ENCODE results near the gene ZNF470. TPM values are rescaled to one million over a fixed set of nuclear protein-coding genes. Genes with fewer than 3 reads are reported as not detected.
A peak's percentile ranks its signal among the peaks of the same experiment; 100 is the strongest.

ZNF470 gene
- total RNA-seq (2016; rRNA removed; fragmentation: Illumina TruSeq; extraction: Trizol): not detected in 2 replicates
- not detected in 2 replicates for total RNA-seq (2016; cell fraction: cytosol; rRNA removed; fragmentation: Illumina TruSeq; extraction: Trizol; ENCODE audit: low read depth)
- not detected in 2 replicates for total RNA-seq (2016; cell fraction: insoluble cytoplasmic fraction; rRNA removed; fragmentation: Illumina TruSeq; extraction: Trizol)
- total RNA-seq (2016; cell fraction: membrane; rRNA removed; fragmentation: Illumina TruSeq; extraction: Trizol): not detected in 2 replicates
- not detected in 2 replicates for total RNA-seq (2016; cell fraction: nucleus; rRNA removed; fragmentation: Illumina TruSeq; extraction: Trizol)
- polyA plus RNA-seq (2011; rRNA removed): not detected in 2 replicates
- polyA plus RNA-seq (2011; cell fraction: cytosol; rRNA removed): not detected in 2 replicates
- not detected in 2 replicates for polyA plus RNA-seq (2011; cell fraction: nucleus; rRNA removed)
- polyA plus RNA-seq (2012): not detected in 2 replicates
- polyA plus RNA-seq (2016; cell fraction: cytosol; fragmentation: Illumina TruSeq; extraction: Trizol; ENCODE audit: low read depth): not detected in 2 replicates
- not detected in 2 replicates for polyA plus RNA-seq (2016; cell fraction: insoluble cytoplasmic fraction; fragmentation: Illumina TruSeq; extraction: Trizol; ENCODE audit: low read depth)
- polyA plus RNA-seq (2016; cell fraction: membrane; fragmentation: Illumina TruSeq; extraction: Trizol; ENCODE audit: low read depth): not detected in 2 replicates
- polyA plus RNA-seq (2016; cell fraction: nucleus; fragmentation: Illumina TruSeq; extraction: Trizol; ENCODE audit: insufficient read depth, low read depth): not detected in 2 replicates
- polyA minus RNA-seq (2011; rRNA and poly(A)+ RNA removed; ENCODE audit: low replicate concordance): 0.06 TPM in 1 of 2 replicates, not detected in the other
- not detected in 2 replicates for polyA minus RNA-seq (2011; cell fraction: cytosol; rRNA and poly(A)+ RNA removed)
- 0.12 TPM in 1 of 2 replicates, not detected in the other for polyA minus RNA-seq (2011; cell fraction: nucleus; rRNA and poly(A)+ RNA removed)
- Bru-seq, nascent RNA: not detected
- BruChase-seq, experiment 1, labeled RNA remaining after a 6-hour chase: not detected
- not detected for BruChase-seq, experiment 2, labeled RNA remaining after a 2-hour chase
- long read RNA-seq, experiment 1: 0 reads
- long read RNA-seq, experiment 2: 0 reads

DNA sequence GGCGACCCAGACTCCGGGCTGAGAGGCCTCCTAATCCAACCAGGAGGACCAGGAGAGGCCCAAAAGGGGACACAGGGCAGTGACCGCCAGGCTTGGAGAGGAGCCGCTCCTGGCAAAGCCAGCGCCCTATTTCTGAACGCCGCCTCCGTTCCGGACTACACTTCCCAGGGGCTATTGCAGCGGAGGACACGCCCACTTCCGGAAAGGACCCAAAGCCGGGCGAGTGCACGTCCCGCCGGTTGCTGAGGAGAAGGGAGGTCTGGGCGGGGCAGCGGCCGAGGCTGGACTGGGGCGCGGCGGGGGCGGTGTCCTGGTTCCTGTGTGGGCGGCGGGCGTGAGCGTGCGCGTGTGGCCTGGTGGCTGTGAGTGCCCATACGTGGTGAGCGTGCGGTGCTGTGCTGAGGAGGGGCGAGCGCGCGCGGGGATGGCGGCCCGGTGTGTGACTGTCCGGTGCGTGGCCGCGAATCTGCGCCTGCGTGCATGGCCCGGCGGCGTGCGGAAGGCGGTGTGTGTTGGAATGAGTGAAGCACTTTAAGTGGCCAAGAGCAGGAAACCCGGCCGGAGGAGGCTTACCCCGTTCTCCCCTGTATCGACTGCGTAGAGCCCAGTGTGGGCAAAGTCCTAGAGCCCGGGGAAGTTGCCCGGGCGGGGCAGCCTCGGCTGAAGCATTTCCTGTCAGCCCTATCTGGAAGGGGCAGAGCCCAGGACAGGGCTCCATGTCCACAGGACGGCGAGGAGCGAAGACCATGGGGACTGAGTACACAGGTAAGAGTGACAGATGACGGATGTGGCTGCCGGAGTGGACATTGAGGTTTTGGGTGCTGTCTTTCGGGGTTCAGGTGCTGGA is at the start of gene ZNF470:
ZNF470 (plus strand) TSS at position 195 of the 847 bp plus-strand sequence. CDS start 2,844 bp downstream, outside the sequence.
- in situ Hi-C loops (cut with HindIII; ENCODE audit: extremely low pct_ligation_motif_present, low pct_unique_long_range_greater_than_20kb): no loop called here
- Histone ChIP-seq H3K4me3 (replicated peaks in 1 of 3; ENCODE audit: insufficient read depth in 1 of 3, low read depth in 2 of 3, low read length in 3 of 3) (no peak within 1 kb of the TSS), H3K36me3 (replicated peaks in 1 of 2; ENCODE audit: control insufficient read depth in 1 of 2, insufficient read depth in 2 of 2, low read length in 2 of 2) (no peaks in the 10 kb centered on the region), H4K20me1 (ENCODE audit: insufficient read depth, low read length) (no peaks in the 10 kb centered on the region), H3K79me2 (ENCODE audit: insufficient read depth, low read length) (no peaks in the 10 kb centered on the region), H3K27ac (ENCODE audit: extremely low read length, insufficient read depth, low read length) (no peak within 1 kb of the TSS), H3K9me3 (ENCODE audit: low read length) (peaks cover 92% of the 10 kb centered on the region), H2AFZ (ENCODE audit: low read length) (no peak within 1 kb of the TSS), H3K9ac (ENCODE audit: insufficient read depth, low read depth, low read length) (no peak within 1 kb of the TSS), H3K4me2 (ENCODE audit: low read depth, low read length) (no peak within 1 kb of the TSS), H3K4me1 (ENCODE audit: insufficient read depth, low read length) (no peaks in the 10 kb centered on the region), H3K27me3 (ENCODE audit: control insufficient read depth in 1 of 2, insufficient read depth in 2 of 2, low read length in 2 of 2) (no peaks in the 10 kb centered on the region)
- POLR2A ChIA-PET: no interaction called here
- 56% methylated on average over 61 of the region's 66 CpGs for WGBS (ENCODE audit: low lambda C conversion rate)
- CTCF ChIA-PET (ENCODE audit: low intra/inter-chr PET ratio, low total read pairs): no interaction called here
- ATAC-seq (no peak), FAIRE-seq (no peak), DNase-seq (ENCODE audit: low spot score) (no peak)
- no TSS peak for BruUV-seq (replicated peaks)
- intact Hi-C loops (cut with micrococcal nuclease; ENCODE audit: unreplicated experiment): no loop called here
- TF ChIP-seq SNRNP70 (IDR thresholded peaks at IDR 0.05; ENCODE audit: low read depth, low read length) (no peak), TARDBP (CRISPR knock-in tag; IDR thresholded peaks at IDR 0.05) (no peak), ZNF33A (CRISPR knock-in tag; IDR thresholded peaks at IDR 0.05; ENCODE audit: borderline replicate concordance) (no peak), SALL1 (CRISPR knock-in tag; IDR thresholded peaks at IDR 0.05) (no peak), MEIS1 (CRISPR knock-in tag; IDR thresholded peaks at IDR 0.05; ENCODE audit: borderline replicate concordance) (no peak), ZNF143 (CRISPR knock-in tag; IDR thresholded peaks at IDR 0.05) (peak; percentile 57), MTA3 (CRISPR knock-in tag; IDR thresholded peaks at IDR 0.05) (no peak), ZNF589 (CRISPR knock-in tag; conservative IDR thresholded peaks at IDR 0.05) (no peak), ARNT (IDR thresholded peaks at IDR 0.05) (no peak), THAP11 (CRISPR knock-in tag; IDR thresholded peaks at IDR 0.05) (peak; percentile 32; the same call in 1 of the 2 replicates), HNRNPL (IDR thresholded peaks at IDR 0.05; ENCODE audit: low read depth, low read length) (no peak), ZBTB8A (CRISPR knock-in tag; IDR thresholded peaks at IDR 0.05; ENCODE audit: borderline replicate concordance, low read depth) (no peak), ZNF660 (CRISPR knock-in tag; IDR thresholded peaks at IDR 0.05; ENCODE audit: borderline replicate concordance, low read depth) (no peak)
- TF ChIP-seq, protein P1, sequence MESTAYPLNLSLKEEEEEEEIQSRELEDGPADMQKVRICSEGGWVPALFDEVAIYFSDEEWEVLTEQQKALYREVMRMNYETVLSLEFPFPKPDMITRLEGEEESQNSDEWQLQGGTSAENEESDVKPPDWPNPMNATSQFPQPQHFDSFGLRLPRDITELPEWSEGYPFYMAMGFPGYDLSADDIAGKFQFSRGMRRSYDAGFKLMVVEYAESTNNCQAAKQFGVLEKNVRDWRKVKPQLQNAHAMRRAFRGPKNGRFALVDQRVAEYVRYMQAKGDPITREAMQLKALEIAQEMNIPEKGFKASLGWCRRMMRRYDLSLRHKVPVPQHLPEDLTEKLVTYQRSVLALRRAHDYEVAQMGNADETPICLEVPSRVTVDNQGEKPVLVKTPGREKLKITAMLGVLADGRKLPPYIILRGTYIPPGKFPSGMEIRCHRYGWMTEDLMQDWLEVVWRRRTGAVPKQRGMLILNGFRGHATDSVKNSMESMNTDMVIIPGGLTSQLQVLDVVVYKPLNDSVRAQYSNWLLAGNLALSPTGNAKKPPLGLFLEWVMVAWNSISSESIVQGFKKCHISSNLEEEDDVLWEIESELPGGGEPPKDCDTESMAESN (CRISPR knock-in tag; conservative IDR thresholded peaks at IDR 0.05): no peak
- TF ChIP-seq, protein P2, sequence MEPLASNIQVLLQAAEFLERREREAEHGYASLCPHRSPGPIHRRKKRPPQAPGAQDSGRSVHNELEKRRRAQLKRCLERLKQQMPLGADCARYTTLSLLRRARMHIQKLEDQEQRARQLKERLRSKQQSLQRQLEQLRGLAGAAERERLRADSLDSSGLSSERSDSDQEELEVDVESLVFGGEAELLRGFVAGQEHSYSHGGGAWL (CRISPR knock-in tag; IDR thresholded peaks at IDR 0.05): no peak
- TF ChIP-seq, protein P3, sequence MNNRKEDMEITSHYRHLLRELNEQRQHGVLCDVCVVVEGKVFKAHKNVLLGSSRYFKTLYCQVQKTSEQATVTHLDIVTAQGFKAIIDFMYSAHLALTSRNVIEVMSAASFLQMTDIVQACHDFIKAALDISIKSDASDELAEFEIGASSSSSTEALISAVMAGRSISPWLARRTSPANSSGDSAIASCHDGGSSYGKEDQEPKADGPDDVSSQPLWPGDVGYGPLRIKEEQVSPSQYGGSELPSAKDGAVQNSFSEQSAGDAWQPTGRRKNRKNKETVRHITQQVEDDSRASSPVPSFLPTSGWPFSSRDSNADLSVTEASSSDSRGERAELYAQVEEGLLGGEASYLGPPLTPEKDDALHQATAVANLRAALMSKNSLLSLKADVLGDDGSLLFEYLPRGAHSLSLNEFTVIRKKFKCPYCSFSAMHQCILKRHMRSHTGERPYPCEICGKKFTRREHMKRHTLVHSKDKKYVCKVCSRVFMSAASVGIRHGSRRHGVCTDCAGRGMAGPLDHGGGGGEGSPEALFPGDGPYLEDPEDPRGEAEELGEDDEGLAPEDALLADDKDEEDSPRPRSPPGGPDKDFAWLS (CRISPR knock-in tag; IDR thresholded peaks at IDR 0.05; ENCODE audit: borderline replicate concordance): no peak
